H1 (cell line): ENCODE results near the gene CCDC183. TPM values are rescaled to one million over a fixed set of nuclear protein-coding genes. Genes with fewer than 3 reads are reported as not detected.

Experiments
- CTCF ChIA-PET: fragments of 300-600 bp; sonication (Branson Sonifier 250); formaldehyde crosslinking; loops from one replicate; lab custom pipeline; 2021; ENCODE audit not compliant: partially characterized antibody; lab: Charles Lee
- POLR2A ChIA-PET: fragments of 300-600 bp; sonication (Branson Sonifier 250); formaldehyde crosslinking; loops from one replicate; lab custom pipeline; 2021; ENCODE audit warnings: inconsistent platforms; ENCODE audit not compliant: partially characterized antibody; lab: Charles Lee
- DNase-seq, 2 experiments: peaks; one replicate each; pipeline versions ENCODE4 v3.0.0 to v3.0.0-alpha.2; 2010 to 2022; ENCODE audit warnings: low spot score in 2 of 2, low read depth in 1 of 2, mixed read lengths in 1 of 2
- FAIRE-seq: peaks from 2 replicates; lab custom pipeline; 2011; peaks lifted over from hg19 to GRCh38; lab: Jason Lieb, UNC
- H2AFZ ChIP-seq: 2 replicates; pipeline ENCODE4 v1.8.1; 2012; ENCODE audit warnings: low read length, inconsistent platforms
- H2AK5ac ChIP-seq: 2 replicates; pipeline ENCODE4 v1.6.1; 2013; ENCODE audit warnings: low read depth, low read length
- H2BK120ac ChIP-seq: replicated peaks from 2 replicates; pipeline ENCODE3; 2013; ENCODE audit warnings: low read depth, low read length, inconsistent platforms
- H2BK12ac ChIP-seq: 2 replicates; pipeline ENCODE4 v1.6.1; 2013; ENCODE audit warnings: low read depth, low read length
- H2BK15ac ChIP-seq: 2 replicates; pipeline ENCODE4 v1.6.1; 2013; ENCODE audit warnings: low read length
- H2BK20ac ChIP-seq: 2 replicates; pipeline ENCODE4 v1.6.1; 2013; ENCODE audit warnings: low read length
- H2BK5ac ChIP-seq: 2 replicates; pipeline ENCODE4 v1.6.1; 2013; ENCODE audit warnings: low read depth, low read length
- H3K14ac ChIP-seq: 2 replicates; pipeline ENCODE4 v1.6.1; 2013; ENCODE audit warnings: inconsistent platforms; ENCODE audit not compliant: insufficient read length
- H3K18ac ChIP-seq: 2 replicates; pipeline ENCODE4 v1.6.1; 2013; ENCODE audit warnings: low read length; ENCODE audit errors: extremely low read depth
- H3K23ac ChIP-seq: 2 replicates; pipeline ENCODE4 v1.6.1; 2013; ENCODE audit warnings: inconsistent platforms; ENCODE audit not compliant: insufficient read length
- H3K23me2 ChIP-seq: 2 replicates; pipeline ENCODE4 v1.6.1; 2013; ENCODE audit warnings: low read depth, low read length
- H3K27ac ChIP-seq: 2 replicates; pipeline ENCODE4 v1.6.1; 2011; ENCODE audit warnings: low read depth, low read length, inconsistent platforms
- H3K27me3 ChIP-seq, 4 experiments: replicated peaks in 1 of 4; 1 replicate in 1 of 4; 2 replicates in 3 of 4; pipeline versions ENCODE4 v1.6.1 to v1.8.1; 2011 to 2013; ENCODE audit warnings: low read length in 3 of 4, mild to moderate bottlenecking in 3 of 4, inconsistent platforms in 2 of 4, mixed read lengths in 2 of 4, moderate library complexity in 1 of 4; ENCODE audit not compliant: control insufficient read depth in 3 of 4, insufficient read depth in 3 of 4; ENCODE audit errors: extremely low read depth in 1 of 4
- H3K36me3 ChIP-seq, 4 experiments: 2 replicates each; pipeline versions ENCODE4 v1.6.1 to v1.8.1; 2011 to 2013; ENCODE audit warnings: mild to moderate bottlenecking in 4 of 4, low read length in 3 of 4, moderate library complexity in 2 of 4, control low read depth in 1 of 4, inconsistent platforms in 1 of 4; ENCODE audit not compliant: insufficient read depth in 4 of 4, control insufficient read depth in 2 of 4
- H3K4ac ChIP-seq: replicated peaks from 2 replicates; pipeline ENCODE3; 2013; ENCODE audit warnings: low read length, low read depth, mixed read lengths, inconsistent platforms; ENCODE audit not compliant: insufficient read length
- H3K4me1 ChIP-seq, 4 experiments: replicated peaks in 1 of 4; 1 replicate in 1 of 4; 2 replicates in 3 of 4; pipeline versions ENCODE4 v1.6.1 to v1.8.1; 2011 to 2013; ENCODE audit warnings: low read length in 3 of 4, inconsistent platforms in 2 of 4, mixed read lengths in 1 of 4; ENCODE audit not compliant: insufficient read depth in 4 of 4, control insufficient read depth in 3 of 4
- H3K4me2 ChIP-seq, 2 experiments: 2 replicates each; pipeline versions ENCODE4 v1.6.1 to v1.8.1; 2011 to 2013; ENCODE audit warnings: low read depth in 2 of 2, low read length in 2 of 2, control low read depth in 1 of 2, inconsistent platforms in 1 of 2, mild to moderate bottlenecking in 1 of 2; ENCODE audit not compliant: insufficient read depth in 1 of 2
- H3K4me3 ChIP-seq, 4 experiments: fragments of 200-600, 300-600 bp in 1 of 4; sonication (generic), shearing (Covaris generic), sonication (Bioruptor Twin) in 1 of 4; 2 replicates each; pipeline versions ENCODE4 v1.5.1 to v1.8.1; 2011 to 2016; ENCODE audit warnings: low read length in 4 of 4, low read depth in 3 of 4, control low read depth in 2 of 4, inconsistent platforms in 2 of 4, mild to moderate bottlenecking in 2 of 4, mixed read lengths in 1 of 4, moderate library complexity in 1 of 4; ENCODE audit not compliant: insufficient read depth in 2 of 4; ENCODE audit errors: extremely low read depth in 1 of 4
- H3K56ac ChIP-seq: replicated peaks from 2 replicates; pipeline ENCODE3; 2013; ENCODE audit warnings: low read depth, mild to moderate bottlenecking, mixed read lengths, low read length, inconsistent platforms; ENCODE audit not compliant: insufficient read length
- H3K79me1 ChIP-seq: 2 replicates; pipeline ENCODE4 v1.6.1; 2013; ENCODE audit warnings: low read depth, low read length, control low read depth
- H3K79me2 ChIP-seq, 2 experiments: 2 replicates each; pipeline versions ENCODE4 v1.6.1 to v1.8.1; 2012 to 2013; ENCODE audit warnings: low read length in 2 of 2, mild to moderate bottlenecking in 2 of 2, inconsistent platforms in 1 of 2; ENCODE audit not compliant: insufficient read depth in 2 of 2, control insufficient read depth in 1 of 2
- H3K9ac ChIP-seq, 4 experiments: replicated peaks in 1 of 4; 1 replicate in 1 of 4; 2 replicates in 3 of 4; pipeline versions ENCODE4 v1.6.1 to v1.8.1; 2011 to 2013; ENCODE audit warnings: low read depth in 3 of 4, low read length in 3 of 4, control low read depth in 2 of 4, mild to moderate bottlenecking in 2 of 4, moderate library complexity in 2 of 4, inconsistent platforms in 1 of 4; ENCODE audit errors: extremely low read depth in 1 of 4
- H3K9me3 ChIP-seq, 2 experiments: 2 replicates each; pipeline versions ENCODE4 v1.6.1 to v1.8.1; 2012 to 2013; ENCODE audit warnings: mild to moderate bottlenecking in 2 of 2, moderate library complexity in 2 of 2, control low read depth in 1 of 2, inconsistent platforms in 1 of 2, low read depth in 1 of 2, low read length in 1 of 2, mixed read lengths in 1 of 2; ENCODE audit not compliant: insufficient read depth in 2 of 2
- H4K20me1 ChIP-seq, 2 experiments: replicated peaks in 1 of 2; 2 replicates each; pipeline versions ENCODE3 to v1.8.1; 2011 to 2013; ENCODE audit warnings: inconsistent platforms in 2 of 2, low read length in 2 of 2, mild to moderate bottlenecking in 1 of 2; ENCODE audit not compliant: insufficient read depth in 2 of 2, control insufficient read depth in 1 of 2
- H4K5ac ChIP-seq: 2 replicates; pipeline ENCODE4 v1.6.1; 2013; ENCODE audit warnings: low read length, low read depth, mixed read lengths, inconsistent platforms; ENCODE audit not compliant: insufficient read length
- H4K8ac ChIP-seq: 2 replicates; pipeline ENCODE4 v1.8.0; 2013; ENCODE audit warnings: mild to moderate bottlenecking, moderate library complexity, low read length, inconsistent platforms; ENCODE audit not compliant: insufficient read depth; ENCODE audit errors: extremely low read depth
- H4K91ac ChIP-seq: replicated peaks from 2 replicates; pipeline ENCODE3; 2013; ENCODE audit warnings: low read length, mixed read lengths, inconsistent platforms; ENCODE audit not compliant: insufficient read length
- BRCA1 ChIP-seq: IDR thresholded peaks from 2 replicates; pipeline ENCODE4 v1.6.1; 2012; ENCODE audit warnings: low read depth, low read length, improper control_type of control experiment
- GABPA ChIP-seq: IDR thresholded peaks from 2 replicates; pipeline ENCODE4 v1.6.1; 2011; ENCODE audit warnings: mild to moderate bottlenecking, low read length, moderate library complexity, borderline replicate concordance; ENCODE audit not compliant: insufficient read depth
- HDAC2 ChIP-seq, 2 experiments: fragments of 300-600 bp in 1 of 2; sonication (generic) in 1 of 2; IDR thresholded peaks; 2 replicates each; pipeline ENCODE4 v1.6.1; 2011 to 2012; ENCODE audit warnings: low read depth in 2 of 2, low read length in 2 of 2, mild to moderate bottlenecking in 2 of 2, moderate library complexity in 2 of 2, borderline replicate concordance in 1 of 2, inconsistent platforms in 1 of 2
- NRF1 ChIP-seq: IDR thresholded peaks from 2 replicates; pipeline ENCODE4 v1.6.1; 2011; ENCODE audit warnings: mild to moderate bottlenecking, low read depth, low read length, improper control_type of control experiment
- RXRA ChIP-seq: IDR thresholded peaks from 2 replicates; pipeline ENCODE4 v1.6.1; 2011; ENCODE audit warnings: low read depth, mild to moderate bottlenecking, low read length, moderate library complexity; ENCODE audit not compliant: insufficient read depth
- WGBS, 2 experiments: shearing (Covaris generic) in 1 of 2; methylation state at CpG; one replicate each; pipeline versions ENCODE4 v1.1.6 to v1.1.7; 2013 to 2015; ENCODE audit warnings: low lambda C conversion rate in 2 of 2, mixed read lengths in 2 of 2, inconsistent platforms in 1 of 2, low coverage in 1 of 2, missing lambda C conversion rate in 1 of 2; ENCODE audit not compliant: insufficient replicate concordance in 2 of 2, insufficient coverage in 1 of 2, insufficient read length in 1 of 2; ENCODE audit errors: extremely low coverage in 1 of 2, missing lambda C conversion rate in 1 of 2; 5-methylcytosine and 5-hydroxymethylcytosine counted together
- polyA plus RNA-seq, 7 experiments: library from polyadenylated mRNA; depleted of rRNA in 3 of 7; stranded (reverse) in 5 of 7; unstranded in 2 of 7; fragments of >200 nt in 5 of 7; fragments of 200-250 nt in 2 of 7; gene quantifications; 1 replicate in 5 of 7; 2 replicates in 1 of 7; 4 replicates in 1 of 7; pipeline versions ENCODE4 v1.2.1 to v1.2.3, GENCODE V29; 2011 to 2013; ENCODE audit warnings: missing spikeins in 2 of 7, mixed read lengths in 2 of 7
- total RNA-seq: library from RNA; stranded (reverse); fragmentation: NEBNext Ultra II Directional; extraction: Animal tissue kit (Norgen Biotek cat#: 25700); gene quantifications from 2 replicates; pipeline ENCODE4 v1.2.1, GENCODE V29; 2021
- TF ChIP-seq, protein P1 (sequence below): IDR thresholded peaks from 2 replicates; pipeline ENCODE4 v1.6.1; 2011; ENCODE audit warnings: low read depth, mild to moderate bottlenecking, low read length; ENCODE audit not compliant: insufficient read depth

Gene CCDC183
- total and polyA plus RNA-seq, 2 of the 8 experiments (the other 6 are each of a cell fraction or from before 2014, with no cell fraction given): 0.51 to 1.6 TPM

DNA sequence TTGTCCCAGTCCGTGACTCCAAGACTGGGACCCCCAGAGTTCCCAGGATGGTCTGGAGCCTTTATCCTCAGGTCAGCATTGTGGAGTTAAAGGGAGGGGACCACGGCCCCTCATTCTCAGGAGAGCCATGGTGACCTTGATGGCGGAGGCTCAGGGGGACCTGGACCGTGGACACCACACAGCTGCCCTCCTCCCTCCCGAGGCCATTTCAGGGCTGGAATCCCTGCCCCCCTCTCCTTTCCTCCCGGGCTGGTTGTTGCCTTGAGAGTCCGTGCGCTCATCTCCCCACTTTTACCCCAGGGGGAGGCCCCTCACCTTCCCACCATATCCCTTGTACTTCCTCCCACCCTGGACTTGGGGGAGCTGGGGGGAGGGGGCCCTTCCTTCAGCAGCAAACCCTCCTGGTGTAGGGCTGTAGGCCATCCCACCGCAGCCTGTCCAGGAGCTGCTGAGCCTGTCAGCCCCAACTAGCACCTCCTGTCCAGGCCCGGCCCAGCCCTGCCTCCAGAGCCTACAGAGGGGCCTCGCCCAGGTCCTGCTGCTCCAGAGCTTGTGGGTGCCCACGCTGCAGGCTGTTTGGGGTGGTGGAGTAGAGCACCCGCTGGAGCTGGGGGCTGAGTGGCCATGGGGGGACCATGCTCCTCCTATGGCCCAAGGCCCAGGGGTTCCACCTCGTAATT lies 31.8 kb downstream of the CCDC183 start:
- WGBS, 2 experiments: 92% methylated on average over 10 of the region's 14 CpGs; no CpG with 5 or more reads in 1 of the 2 experiments
- Histone ChIP-seq H3K4ac (no peak overlapping the region), H4K20me1 (peaks cover 9 to 33% of the 10 kb centered on the region in 2 experiments), H3K4me3 (no peak overlapping the region), H3K9ac (no peak overlapping the region), H3K23me2 (no peaks in the 10 kb centered on the region), H2AFZ (no peak overlapping the region), H4K8ac (no peak overlapping the region; the same call in 1 of the 2 replicates), H2BK120ac (no peak overlapping the region), H3K36me3 (peaks cover 17 to 59% (median 47%) of the 10 kb centered on the region in 4 experiments), H3K23ac (no peak overlapping the region), H2BK12ac (no peak overlapping the region), H3K14ac (no peak overlapping the region), H3K4me2 (no peak overlapping the region), H3K4me1 (no peaks in the 10 kb centered on the region; a peak in 1 of 7 replicates), H3K9me3 (no peaks in the 10 kb centered on the region), H2BK20ac (no peak overlapping the region), H3K18ac (no peak overlapping the region), H2BK5ac (no peak overlapping the region), H3K79me2 (no peaks in the 10 kb centered on the region), H3K56ac (no peak overlapping the region), H3K27ac (no peak overlapping the region), H3K27me3 (no peaks in the 10 kb centered on the region), H3K79me1 (peaks cover 4% of the 10 kb centered on the region; the same call in 1 of the 2 replicates), H4K91ac (no peak overlapping the region), H4K5ac (no peak overlapping the region), H2AK5ac (no peak overlapping the region), H2BK15ac (no peak overlapping the region)
- DNase-seq (no peak), FAIRE-seq (no peak)
- POLR2A ChIA-PET: interaction anchor here (0.8 kb wide), 2 partner anchors 26 to 27 kb away, joined by 3 read pairs; no protein-coding TSS in a partner anchor
- CTCF ChIA-PET: interaction anchor here (1.1 to 9.0 kb wide), 3 partner anchors 14 to 148 kb away, joined by 3 to 55 read pairs (median 3); partner anchors contain the start of gene AJM1
- TF ChIP-seq HDAC2 (IDR thresholded peaks at IDR 0.05; ENCODE audit: borderline replicate concordance in 1 of 2, low read depth in 2 of 2, low read length in 2 of 2) (no peak), NRF1 (no peak), BRCA1 (no peak), GABPA (no peak), RXRA (no peak)
- TF ChIP-seq, protein P1, sequence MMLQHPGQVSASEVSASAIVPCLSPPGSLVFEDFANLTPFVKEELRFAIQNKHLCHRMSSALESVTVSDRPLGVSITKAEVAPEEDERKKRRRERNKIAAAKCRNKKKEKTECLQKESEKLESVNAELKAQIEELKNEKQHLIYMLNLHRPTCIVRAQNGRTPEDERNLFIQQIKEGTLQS: no peak
